NCI-H2107 treated with DMSO at 0.1 percent for 48 hours (cell line): ENCODE results near the gene AGPAT3.

ENCODE experiments used
- DNase-seq: peaks from one replicate; lab custom pipeline; 2025; ENCODE audit not compliant: unreplicated experiment; lab: John Stamatoyannopoulos, UW

The AGPAT3 gene

DNA sequence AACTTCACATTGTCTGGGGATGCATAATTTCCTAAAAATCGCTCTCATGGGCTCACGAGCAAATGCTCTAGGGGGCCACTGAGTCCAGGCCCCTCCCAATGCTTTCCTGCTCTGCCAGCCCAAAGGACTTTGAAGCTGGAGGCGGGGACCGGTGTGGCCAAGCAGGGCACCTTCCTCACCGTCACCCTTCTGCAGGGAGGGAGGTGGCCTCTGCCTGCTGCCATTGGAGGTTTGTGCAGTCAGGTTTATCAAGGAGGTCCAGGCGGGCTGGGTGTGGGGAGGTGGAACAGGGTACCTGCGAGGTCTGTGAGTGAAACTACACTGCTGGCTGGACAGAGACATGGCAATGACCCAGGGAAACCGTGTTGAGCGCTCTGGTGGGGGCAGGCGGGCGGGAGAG, 89.0 kb downstream of the AGPAT3 start:
- no peak for DNase-seq

DNA sequence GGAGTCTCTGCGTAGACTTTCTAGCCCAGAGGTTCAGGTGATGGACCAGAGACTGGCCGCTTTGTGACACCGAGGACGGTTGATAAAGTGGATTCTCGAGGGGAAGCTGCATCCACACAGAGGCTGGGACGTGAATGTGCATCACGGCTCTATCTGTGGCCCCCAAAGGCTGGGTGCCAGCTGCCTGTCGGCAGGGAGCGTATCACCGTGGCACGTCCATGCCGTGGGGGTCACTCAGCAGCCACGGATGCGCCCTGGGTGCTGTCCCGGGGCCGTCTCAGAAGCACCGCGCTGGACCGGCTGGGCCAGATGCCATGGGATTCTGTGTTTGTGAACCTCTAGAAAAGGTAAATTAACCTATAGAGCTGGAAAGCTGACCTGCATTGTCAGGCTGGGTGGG, 89.9 kb downstream of the AGPAT3 start:
- no peak for DNase-seq

DNA sequence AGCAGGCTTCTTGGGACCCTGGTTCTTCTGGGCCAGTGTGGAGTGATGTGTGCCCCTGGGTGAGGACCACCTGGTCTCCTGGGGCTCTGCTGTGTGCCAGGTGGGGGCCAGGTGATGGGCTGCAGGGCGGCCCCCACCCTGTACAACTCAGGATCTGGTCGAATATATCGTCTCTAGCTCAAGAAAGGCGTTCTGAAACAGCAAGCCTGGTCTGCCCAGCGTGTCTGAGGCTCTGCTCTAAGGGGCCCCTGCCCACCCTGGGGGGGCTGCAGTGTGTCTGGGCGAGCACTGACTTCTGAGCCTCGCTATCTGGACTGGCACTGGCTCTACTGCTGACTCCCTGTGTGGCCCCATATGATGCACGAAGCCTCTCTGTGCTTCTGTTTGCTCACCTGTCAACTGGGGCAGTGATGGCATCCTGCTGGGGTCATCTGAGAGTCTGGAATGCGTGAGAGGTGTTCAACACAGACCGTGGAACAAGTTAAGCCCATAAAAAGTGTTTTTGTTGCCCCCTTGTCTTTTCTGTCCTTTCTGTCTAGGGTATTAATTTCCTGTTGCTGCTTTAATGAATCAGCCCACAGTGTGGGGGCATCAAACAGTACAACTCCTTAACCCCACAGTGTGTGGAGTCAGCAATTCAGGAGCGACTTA, 91.1 kb downstream of the AGPAT3 start:
- no peak for DNase-seq

DNA sequence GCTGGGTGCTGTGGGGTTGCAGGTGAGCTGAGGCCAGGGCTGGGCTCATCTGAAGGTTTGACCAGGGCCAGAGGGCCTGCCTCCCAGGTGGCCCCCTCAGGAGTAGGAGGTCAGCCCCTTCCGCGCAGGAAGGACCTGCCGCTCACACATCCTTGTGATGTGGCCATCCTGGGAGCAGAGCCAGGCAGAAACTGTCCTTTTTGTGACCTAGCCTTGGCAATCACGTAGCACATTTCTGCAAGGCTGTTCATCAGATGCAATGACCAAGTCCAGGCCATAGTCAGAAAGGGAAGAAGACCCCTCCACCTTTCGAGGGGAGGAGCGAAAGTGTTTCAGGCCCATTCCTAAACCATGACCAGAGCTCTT, 91.6 kb downstream of the AGPAT3 start:
- no peak for DNase-seq

DNA sequence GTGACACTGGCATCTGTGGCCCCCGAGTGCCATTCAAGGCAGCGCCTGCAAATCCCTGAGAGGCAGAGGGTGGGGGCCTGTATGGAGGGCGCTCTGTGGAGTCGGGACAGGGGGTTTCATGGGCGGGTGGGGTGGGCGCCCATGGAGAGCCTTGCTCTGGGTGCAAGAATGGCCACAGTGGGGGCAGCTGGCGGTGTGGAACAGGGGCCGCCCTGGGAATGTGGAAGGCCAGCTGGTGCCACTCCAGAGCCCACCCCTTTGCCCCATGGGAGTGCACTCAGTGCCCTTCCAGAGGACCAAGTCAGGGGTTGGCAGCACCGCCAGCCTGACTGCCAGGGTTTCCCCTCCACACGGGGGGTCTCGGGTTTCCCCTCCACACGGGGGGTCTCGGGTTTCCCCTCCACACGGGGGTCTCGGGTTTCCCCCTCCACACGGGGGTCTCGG, 92.1 kb downstream of the AGPAT3 start:
- DNase-seq: no peak

DNA sequence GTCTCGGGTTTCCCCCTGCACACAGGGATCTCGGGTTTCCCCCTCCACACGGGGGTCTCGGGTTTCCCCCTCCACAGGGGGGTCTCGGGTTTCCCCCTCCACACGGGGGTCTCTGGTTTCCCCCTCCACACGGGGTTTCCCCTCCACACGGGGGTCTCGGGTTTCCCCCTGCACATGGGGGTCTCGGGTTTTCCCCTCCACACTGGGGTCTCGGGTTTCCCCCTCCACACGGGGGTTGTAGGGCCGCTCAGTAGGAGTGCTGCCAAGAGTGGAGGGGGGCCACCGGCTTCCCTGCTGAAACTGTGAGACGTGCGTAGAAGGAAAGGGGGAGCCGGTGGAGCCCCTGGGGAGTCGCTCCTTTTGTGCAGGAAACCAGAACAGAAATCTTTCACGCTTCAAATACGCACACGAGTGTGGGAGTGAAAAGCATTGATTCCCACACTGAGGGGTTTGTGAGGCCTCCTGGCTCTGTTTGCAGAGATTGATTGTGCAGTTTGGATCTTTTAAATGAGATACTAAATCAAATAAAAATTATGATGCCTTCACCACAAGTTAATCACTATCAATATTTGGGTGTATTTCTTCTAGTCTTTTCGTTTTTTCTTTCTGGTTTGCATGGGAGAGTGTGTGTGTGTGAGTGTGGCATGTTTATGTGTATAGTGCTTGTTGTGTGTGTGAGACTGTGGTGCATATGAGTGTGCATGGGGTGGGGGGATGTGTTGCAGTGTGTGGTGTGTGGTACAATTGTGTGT, 92.8 kb downstream of the AGPAT3 start:
- no peak for DNase-seq

DNA sequence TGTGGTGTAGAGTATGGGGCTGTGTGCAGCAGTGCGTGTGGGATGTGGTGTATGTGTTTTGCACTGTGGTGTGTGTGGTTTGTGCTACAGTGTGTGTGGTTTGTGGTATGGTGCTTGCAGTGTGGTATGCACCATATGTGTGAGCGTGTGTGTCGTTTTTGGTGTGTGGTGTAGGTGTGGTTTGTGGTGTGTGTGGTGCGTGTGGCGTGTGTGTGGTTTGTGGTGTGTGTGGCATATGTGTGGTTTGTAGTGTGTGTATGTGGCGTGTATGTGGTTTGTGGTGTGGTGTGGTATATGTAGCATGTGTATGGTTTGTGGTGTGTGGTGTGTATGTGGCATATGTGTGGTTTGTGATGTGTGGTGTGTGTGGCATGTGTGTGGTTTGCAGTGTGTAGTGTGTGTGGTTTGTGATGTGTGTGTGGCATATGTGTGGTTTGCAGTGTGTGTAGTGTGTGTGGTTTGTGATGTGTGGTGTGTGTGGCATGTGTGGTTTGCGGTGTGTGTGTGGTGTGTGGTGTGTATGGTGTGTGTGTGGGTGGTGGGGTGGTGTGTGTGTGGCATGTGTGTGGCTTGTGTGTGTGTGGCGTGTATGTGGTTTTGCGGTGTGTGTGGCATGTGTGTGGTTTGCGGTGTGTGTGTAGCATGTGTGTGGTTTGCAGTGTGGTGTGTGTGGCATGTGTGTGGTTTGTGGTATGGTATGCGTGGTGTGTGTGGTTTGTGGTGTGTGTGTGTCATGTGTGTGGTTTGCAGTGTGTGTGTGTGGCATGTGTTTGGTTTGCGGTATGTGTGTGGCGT, 93.5 kb downstream of the AGPAT3 start:
- no peak for DNase-seq

DNA sequence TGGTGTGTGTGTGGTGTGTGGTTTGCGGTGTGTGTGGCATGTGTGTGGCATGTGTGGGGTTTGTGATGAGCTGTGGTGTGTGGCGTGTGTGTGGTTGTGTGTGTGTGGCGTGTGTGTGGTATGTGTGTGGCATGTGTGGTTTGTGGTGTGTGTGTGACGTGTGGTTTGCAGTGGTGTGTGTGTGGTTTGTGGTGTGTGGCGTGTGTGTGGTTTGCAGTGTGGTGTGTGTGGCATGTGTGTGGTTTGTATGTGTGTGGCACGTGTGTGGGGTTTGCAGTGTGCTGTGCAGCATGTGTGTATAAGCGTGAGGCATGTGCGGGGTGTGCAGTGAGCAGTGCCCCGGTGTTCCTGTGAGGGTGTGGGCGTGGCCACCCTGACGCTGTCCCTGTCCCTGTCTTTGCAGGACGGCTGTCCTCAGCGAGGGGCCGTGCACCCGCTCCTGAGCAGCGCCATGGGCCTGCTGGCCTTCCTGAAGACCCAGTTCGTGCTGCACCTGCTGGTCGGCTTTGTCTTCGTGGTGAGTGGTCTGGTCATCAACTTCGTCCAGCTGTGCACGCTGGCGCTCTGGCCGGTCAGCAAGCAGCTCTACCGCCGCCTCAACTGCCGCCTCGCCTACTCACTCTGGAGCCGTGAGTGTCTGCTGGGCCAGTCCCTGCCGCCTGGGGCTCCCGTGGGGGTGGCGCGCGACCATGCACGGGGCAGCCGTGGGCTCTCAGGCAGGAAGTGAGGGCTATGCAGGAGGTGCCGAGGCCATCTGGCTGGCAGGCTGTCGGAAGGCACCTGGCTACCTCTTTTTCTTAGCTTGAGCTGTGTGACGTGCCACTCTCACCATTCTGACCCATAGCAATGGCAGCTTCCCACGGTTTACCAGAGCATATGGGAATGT, 94.5 kb downstream of the AGPAT3 start:
- DNase-seq: no peak

DNA sequence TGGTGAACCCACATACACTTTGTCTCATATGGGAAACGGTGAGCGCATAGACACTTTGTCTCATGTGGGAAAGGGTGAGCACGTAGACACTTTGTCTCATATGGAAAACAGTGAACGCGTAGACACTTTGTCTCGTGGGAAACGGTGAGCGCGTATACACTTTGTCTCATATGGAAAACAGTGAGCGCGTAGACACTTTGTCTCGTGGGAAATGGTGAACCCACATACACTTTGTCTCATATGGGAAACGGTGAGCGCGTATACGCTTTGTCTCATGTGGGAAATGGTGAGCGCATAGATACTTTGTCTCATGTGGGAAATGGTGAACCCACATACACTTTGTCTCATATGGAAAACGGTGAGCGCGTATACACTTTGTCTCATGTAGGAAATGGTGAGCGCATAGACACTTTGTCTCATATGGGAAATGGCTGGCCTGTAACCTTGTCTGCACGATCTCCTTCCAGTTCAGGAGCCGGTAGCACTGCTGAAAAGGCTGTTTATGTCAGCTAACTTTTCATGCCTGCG, 96.4 kb downstream of the AGPAT3 start:
- DNase-seq: no peak

DNA sequence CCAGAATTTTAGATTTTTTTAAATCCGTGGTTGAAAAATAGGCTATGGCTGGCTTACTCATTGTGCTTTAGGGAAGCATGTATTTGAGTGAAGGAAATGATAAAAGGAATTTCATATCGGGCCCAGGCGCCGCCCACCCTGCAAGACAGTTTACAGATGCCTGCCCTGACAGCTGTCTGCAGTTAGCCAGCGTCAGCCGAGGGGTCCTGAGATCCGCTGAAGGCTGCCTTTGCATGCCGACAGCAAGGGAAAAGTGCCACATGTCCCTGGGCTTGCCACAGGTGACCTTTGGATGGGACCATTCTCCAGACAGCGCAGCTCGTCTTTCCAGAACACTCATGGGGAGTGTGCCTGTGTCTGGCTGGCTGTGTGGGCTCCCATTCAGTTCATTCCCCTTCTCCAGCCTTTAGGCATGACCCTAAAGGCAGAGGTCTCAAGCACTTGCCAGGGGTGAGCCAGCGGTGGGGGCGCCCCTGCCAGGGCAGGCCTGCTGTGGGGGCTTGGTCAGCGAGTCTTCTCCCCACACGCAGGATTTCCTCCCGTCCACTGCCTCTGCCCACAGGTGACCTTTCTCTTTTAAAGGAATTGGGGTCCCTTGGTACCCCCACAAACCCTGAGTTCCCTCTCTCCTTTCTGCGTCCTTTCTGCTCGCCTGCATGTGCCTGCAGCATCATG, 101.0 kb downstream of the AGPAT3 start:
- DNase-seq: no peak

DNA sequence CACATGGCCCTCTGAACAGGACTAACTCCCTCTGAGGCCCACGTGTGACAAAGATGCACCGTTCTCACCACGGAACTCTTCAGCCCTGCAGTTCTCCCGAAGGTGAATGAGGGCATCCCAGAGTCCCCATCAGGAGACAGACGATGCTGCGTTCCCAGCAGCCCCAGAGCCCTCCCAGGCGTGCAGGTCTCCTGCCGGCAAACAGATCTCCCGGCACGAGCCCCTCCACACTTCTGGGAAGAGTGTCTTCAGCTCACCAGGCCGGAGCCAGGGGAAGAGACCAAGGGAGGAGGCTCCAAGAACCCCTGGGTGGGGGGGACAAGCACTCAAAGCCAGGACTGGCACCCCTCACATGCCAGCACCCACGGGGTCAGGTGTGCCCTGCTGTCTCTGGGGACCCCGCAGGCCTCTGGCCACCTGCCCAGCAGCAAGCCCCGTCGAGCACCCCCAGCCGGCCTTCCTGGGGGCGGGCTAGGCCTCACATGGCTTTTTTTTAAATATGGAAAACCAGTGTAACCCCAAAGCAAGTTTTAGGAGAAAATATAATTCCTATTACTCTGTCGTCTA, 102.0 kb downstream of the AGPAT3 start:
- no peak for DNase-seq

DNA sequence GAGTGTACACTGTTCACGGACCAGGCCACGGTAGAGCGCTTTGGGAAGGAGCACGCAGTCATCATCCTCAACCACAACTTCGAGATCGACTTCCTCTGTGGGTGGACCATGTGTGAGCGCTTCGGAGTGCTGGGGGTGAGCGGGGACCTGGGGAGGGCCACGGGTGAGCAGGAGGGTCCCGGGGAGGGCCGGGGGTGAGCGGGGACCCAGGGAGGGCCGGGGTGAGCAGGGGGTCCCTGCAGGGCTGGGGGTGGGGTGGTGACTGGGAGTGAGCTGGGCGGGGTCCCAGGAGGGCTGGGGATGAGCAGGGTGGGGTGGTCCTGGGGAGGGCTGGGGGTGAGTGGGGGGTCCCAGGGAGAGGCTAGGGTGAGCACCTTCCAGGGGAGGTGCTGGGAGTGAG, 103.0 kb downstream of the AGPAT3 start:
- no peak for DNase-seq

DNA sequence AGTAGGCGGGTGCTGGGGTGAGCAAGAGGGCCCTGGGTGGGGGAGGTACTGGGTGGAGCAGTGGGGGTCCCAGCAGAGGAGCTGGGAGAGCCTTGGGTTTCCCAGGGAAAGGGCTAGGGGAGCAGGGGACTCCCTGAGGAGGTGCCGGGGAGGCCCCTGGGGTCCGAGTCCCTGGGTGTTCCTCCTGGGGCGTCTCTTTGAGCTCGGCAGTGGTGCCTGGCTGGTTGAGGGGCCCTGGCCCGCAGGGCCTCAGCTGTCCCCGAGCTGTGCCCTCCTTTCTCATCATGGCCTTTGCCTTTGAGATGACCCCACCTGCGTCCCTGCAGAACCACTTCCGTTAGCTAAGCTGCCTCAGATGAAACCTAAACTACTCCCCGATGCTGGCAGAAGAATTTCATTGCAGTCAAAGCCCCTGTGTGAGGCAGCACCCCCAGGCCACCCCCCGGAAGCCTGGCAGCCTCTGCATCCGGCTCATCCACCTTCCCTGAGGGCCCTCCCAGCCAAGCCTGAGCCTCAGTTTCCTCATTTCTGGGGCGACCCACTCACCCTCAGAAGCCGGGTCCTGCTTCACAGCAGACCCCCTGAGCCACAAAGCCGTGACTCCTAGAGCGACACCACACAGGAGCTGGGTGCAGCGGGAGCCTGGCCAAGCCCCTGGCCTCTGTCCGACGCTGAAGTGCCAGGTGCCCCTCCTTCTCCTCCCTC, 103.5 kb downstream of the AGPAT3 start:
- no peak for DNase-seq

DNA sequence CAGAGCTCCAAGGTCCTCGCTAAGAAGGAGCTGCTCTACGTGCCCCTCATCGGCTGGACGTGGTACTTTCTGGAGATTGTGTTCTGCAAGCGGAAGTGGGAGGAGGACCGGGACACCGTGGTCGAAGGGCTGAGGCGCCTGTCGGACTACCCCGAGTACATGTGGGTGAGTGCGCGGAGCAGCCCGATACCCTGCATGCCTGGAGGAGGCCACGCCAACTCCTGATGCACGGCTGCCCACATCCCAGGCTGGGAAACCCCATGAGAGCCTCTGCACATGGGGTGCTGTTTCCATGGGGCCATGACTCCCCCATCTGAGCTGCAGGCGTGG, 104.1 kb downstream of the AGPAT3 start:
- DNase-seq: no peak

DNA sequence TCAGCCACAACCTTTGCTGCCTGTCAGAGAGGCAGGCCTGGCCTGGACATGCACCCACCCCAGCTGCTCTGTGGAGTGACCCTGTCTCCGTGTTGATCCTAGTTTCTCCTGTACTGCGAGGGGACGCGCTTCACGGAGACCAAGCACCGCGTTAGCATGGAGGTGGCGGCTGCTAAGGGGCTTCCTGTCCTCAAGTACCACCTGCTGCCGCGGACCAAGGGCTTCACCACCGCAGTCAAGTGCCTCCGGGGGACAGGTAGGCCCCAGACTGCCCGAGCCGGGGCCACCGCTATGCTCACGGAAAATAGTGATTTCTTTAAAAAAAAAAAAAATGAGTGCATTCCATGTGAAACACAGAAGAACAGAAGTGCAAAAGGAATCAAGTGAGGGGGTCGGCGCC, 105.5 kb downstream of the AGPAT3 start:
- DNase-seq: no peak

DNA sequence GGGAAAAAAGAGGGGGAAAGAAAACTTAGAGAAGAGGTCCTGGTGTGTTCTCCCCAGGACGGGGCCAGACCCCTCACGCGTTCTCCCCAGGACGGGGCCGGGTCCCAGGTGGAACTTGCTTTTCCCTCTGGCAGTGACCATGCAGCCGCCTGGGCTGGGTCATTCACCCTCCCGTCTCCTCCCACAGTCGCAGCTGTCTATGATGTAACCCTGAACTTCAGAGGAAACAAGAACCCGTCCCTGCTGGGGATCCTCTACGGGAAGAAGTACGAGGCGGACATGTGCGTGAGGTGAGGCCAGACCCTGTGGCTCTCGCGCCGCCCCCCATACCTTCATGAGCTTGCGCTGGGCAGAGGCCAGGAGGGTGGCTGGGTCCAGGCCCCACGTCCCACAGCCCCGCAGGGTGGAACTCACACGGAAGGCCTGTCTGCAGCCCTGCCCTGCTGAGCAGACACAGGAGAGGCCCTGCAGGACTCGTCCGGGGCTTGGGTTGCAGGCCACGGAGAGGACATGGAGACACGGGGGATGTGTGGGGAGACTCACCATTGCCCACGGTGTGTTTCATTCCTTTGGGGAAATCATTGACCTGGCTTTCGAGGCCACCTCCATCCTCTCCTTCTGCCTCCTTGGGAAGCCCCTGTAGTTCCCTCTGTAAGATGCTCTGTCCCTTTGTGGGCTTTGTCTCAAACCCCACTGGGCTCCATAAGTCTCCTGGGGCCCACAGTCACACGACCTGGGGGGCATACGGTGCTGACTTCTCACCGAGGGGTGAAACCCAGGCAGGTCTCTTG, 106.4 kb downstream of the AGPAT3 start:
- DNase-seq: no peak

DNA sequence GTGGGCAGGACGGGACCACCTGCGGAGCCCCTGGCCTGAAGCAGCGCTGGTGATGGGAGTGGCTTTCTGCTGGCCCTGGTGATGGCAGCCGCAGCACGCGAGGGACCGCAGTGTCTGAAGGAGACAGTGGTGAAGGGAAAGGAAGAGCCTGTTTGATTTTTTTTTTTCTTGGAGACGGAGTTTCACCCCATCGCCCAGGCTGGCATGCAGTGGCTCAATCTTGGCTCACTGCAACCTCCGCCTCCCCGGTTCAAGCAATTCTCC, 106.9 kb downstream of the AGPAT3 start:
- DNase-seq: no peak

DNA sequence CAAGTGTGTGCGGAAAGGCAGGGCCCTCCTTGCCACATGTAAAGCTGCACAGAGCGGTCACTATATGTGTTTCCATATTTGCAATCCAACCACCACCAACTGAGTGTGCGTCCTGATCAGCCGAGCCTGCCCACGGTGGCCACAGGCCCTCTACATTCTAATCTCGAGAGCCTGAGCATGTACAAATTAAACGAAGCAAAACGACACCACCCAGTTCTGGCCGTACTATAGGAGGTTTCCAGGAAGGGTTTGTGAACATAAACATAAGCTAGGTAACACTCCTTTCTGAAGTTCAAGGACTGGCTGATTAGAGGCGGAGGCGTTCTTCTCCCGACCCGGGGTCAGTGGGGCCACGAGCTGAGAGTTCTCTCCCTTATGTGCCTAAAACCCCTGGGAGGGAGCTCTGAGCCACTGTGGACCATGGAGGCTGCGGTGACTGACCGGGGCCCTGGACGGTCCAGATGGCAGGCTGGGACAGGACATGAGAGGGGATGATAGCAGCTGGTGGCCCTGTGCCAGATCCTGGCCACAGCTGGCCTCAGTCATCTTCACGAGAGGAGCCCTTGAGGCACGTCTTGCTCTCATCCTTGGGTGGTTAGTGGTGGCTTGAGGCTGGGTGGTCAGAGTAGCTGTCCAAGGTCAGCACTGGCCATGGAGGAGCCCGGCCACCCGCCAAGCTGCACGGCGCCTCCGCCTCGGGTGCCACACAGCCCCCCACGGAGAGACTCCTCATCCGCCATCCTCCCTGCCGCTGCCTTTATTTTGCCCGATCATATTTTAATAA, 108.0 kb downstream of the AGPAT3 start:
- DNase-seq: no peak
